CD4-positive, alpha-beta T cell (primary cell): ENCODE results near the gene PPOX. TPM values are rescaled to one million over a fixed set of nuclear protein-coding genes. Genes with fewer than 3 reads are reported as not detected.

Experiments used
- ATAC-seq: fragments of 200-7000 bp; cut with Tn5 transposase; one replicate; pipeline ENCODE4 v1.10.0; 2022; ENCODE audit warnings: mild to moderate bottlenecking; ENCODE audit not compliant: poor library complexity
- CTCF ChIA-PET: fragments of 350-600 bp; sonication (Branson Sonifier 250); formaldehyde crosslinking; loops from one replicate; lab custom pipeline; 2021; ENCODE audit warnings: antibody characterized with exemption, inconsistent platforms; lab: Charles Lee
- POLR2A ChIA-PET: fragments of 350-600 bp; sonication (Branson Sonifier 250); formaldehyde crosslinking; loops from one replicate; lab custom pipeline; 2021; ENCODE audit warnings: antibody characterized with exemption, inconsistent platforms; lab: Charles Lee
- DNase-seq, 14 experiments: peaks; one replicate each; pipeline ENCODE4 v3.0.0-alpha.2; 2013 to 2020; ENCODE audit warnings: mixed read lengths in 2 of 14
- H3K27ac ChIP-seq, 2 donors: one replicate each; pipeline versions ENCODE4 v1.5.1 to v1.7.0; 2013; ENCODE audit warnings: low read length in 2 of 2, low read depth in 1 of 2, mild to moderate bottlenecking in 1 of 2
- H3K27me3 ChIP-seq, 2 experiments: 1 replicate in 1 of 2; 2 replicates in 1 of 2; pipeline versions ENCODE4 v1.6.1 to v1.7.0; 2013; ENCODE audit warnings: low read length in 2 of 2, control low read depth in 1 of 2, mild to moderate bottlenecking in 1 of 2, moderate library complexity in 1 of 2; ENCODE audit not compliant: insufficient read depth in 2 of 2, control insufficient read depth in 1 of 2
- H3K36me3 ChIP-seq: one replicate; pipeline ENCODE4 v1.6.1; 2013; ENCODE audit warnings: low read length, control low read depth; ENCODE audit not compliant: insufficient read depth
- H3K4me1 ChIP-seq: one replicate; pipeline ENCODE4 v1.6.1; 2013; ENCODE audit warnings: low read length, control low read depth; ENCODE audit not compliant: insufficient read depth
- H3K4me3 ChIP-seq: one replicate; pipeline ENCODE4 v1.5.1; 2013; ENCODE audit warnings: mild to moderate bottlenecking, low read length, moderate library complexity
- H3K9me3 ChIP-seq, 2 experiments: 1 replicate in 1 of 2; 2 replicates in 1 of 2; pipeline versions ENCODE4 v1.6.1 to v1.7.0; 2013; ENCODE audit warnings: low read length in 2 of 2, mild to moderate bottlenecking in 2 of 2, control low read depth in 1 of 2, moderate library complexity in 1 of 2; ENCODE audit not compliant: control insufficient read depth in 1 of 2, insufficient read depth in 1 of 2
- H3K27ac Mint-ChIP-seq: one replicate; pipeline ENCODE4 v1.8.0; 2020; ENCODE audit warnings: mixed read lengths
- H3K27me3 Mint-ChIP-seq: one replicate; pipeline ENCODE4 v1.8.0; 2021; ENCODE audit warnings: mixed read lengths
- H3K36me3 Mint-ChIP-seq: one replicate; pipeline ENCODE4 v1.8.0; 2021; ENCODE audit warnings: low read depth, mixed read lengths
- H3K4me1 Mint-ChIP-seq: one replicate; pipeline ENCODE4 v1.8.0; 2021; ENCODE audit warnings: low read depth, mixed read lengths
- H3K4me3 Mint-ChIP-seq: one replicate; pipeline ENCODE4 v1.8.0; 2020; ENCODE audit warnings: mild to moderate bottlenecking, mixed read lengths
- H3K9me3 Mint-ChIP-seq: one replicate; pipeline ENCODE4 v1.8.0; 2020; ENCODE audit warnings: mixed read lengths
- intact Hi-C, 2 experiments: fragments of 100-400 bp; cut with DNase I in 1 of 2; cut with micrococcal nuclease in 1 of 2; formaldehyde crosslinking; loops; one replicate each; pipeline versions ENCODE4 v1.15.1 to v1.9.0; 2023 to 2025; cut with DNase I, micrococcal nuclease
- total RNA-seq, 174 experiments: library from RNA in 2 of 174; stranded (reverse) in 2 of 174; gene quantifications; one replicate each; pipeline ENCODE4 v1.2.3 and lab custom pipeline; 2021 to 2026
- TF ChIP-seq, protein P1 (sequence below): fragments of 200-600 bp; IDR thresholded peaks from one replicate; pipeline ENCODE4 v1.8.0; 2022; ENCODE audit warnings: antibody characterized with exemption, mild to moderate bottlenecking

Gene PPOX
- total RNA-seq, 2 experiments from 2014 or later = 28.6 to 31.5 TPM

DNA sequence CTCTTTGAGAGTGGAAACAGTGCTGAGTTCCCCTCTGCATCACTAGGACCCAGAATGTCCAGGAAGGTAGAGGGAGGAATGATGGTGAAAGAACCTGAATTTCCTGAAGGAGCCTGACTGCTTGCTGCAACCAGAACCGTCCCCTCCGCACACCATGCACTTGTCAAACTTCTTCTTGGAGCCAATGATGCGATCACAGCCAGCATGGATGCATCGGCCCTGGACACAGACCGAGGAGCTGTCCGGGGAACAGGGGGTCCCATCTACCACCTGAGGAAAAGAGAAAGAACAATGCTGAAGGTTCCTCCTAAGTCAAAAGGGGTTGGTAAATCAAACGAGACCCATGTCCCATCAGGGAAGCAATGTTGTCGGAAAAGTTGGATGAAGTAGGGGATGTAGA is 25.7 kb downstream of the PPOX start:
- Mint-ChIP-seq H3K36me3 (no peaks in the 10 kb centered on the region), H3K9me3 (no peaks in the 10 kb centered on the region), H3K27ac (no peak overlapping the region), H3K27me3 (no peaks in the 10 kb centered on the region), H3K4me1 (peaks cover 52% of the 10 kb centered on the region), H3K4me3 (no peak overlapping the region)
- TF ChIP-seq, protein P1, sequence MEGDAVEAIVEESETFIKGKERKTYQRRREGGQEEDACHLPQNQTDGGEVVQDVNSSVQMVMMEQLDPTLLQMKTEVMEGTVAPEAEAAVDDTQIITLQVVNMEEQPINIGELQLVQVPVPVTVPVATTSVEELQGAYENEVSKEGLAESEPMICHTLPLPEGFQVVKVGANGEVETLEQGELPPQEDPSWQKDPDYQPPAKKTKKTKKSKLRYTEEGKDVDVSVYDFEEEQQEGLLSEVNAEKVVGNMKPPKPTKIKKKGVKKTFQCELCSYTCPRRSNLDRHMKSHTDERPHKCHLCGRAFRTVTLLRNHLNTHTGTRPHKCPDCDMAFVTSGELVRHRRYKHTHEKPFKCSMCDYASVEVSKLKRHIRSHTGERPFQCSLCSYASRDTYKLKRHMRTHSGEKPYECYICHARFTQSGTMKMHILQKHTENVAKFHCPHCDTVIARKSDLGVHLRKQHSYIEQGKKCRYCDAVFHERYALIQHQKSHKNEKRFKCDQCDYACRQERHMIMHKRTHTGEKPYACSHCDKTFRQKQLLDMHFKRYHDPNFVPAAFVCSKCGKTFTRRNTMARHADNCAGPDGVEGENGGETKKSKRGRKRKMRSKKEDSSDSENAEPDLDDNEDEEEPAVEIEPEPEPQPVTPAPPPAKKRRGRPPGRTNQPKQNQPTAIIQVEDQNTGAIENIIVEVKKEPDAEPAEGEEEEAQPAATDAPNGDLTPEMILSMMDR = no peak
- Histone ChIP-seq H3K4me3 (no peak overlapping the region), H3K36me3 (no peaks in the 10 kb centered on the region), H3K27ac (no peak overlapping the region), H3K4me1 (peaks cover 80% of the 10 kb centered on the region), H3K27me3 (no peaks in the 10 kb centered on the region), H3K9me3 (no peaks in the 10 kb centered on the region)
- DNase-seq (no peak), ATAC-seq (no peak)
- intact Hi-C loops = loop anchor here in 1 of 2 experiments (2.0 to 5.0 kb wide), 2 partner anchors 33 to 190 kb away; no protein-coding TSS in a partner anchor
- ChIA-PET CTCF (interaction anchor here (0.7 to 2.4 kb wide), 8 partner anchors 9 to 39 kb away, joined by 3 to 14 read pairs (median 7); partner anchors contain the start of genes B4GALT3, NDUFS2, PPOX and TOMM40L), POLR2A (interaction anchor here (2.0 to 4.1 kb wide), 5 partner anchors 9 to 34 kb away, joined by 4 to 22 read pairs (median 15); partner anchors contain the start of genes NDUFS2, PPOX and TOMM40L)

DNA sequence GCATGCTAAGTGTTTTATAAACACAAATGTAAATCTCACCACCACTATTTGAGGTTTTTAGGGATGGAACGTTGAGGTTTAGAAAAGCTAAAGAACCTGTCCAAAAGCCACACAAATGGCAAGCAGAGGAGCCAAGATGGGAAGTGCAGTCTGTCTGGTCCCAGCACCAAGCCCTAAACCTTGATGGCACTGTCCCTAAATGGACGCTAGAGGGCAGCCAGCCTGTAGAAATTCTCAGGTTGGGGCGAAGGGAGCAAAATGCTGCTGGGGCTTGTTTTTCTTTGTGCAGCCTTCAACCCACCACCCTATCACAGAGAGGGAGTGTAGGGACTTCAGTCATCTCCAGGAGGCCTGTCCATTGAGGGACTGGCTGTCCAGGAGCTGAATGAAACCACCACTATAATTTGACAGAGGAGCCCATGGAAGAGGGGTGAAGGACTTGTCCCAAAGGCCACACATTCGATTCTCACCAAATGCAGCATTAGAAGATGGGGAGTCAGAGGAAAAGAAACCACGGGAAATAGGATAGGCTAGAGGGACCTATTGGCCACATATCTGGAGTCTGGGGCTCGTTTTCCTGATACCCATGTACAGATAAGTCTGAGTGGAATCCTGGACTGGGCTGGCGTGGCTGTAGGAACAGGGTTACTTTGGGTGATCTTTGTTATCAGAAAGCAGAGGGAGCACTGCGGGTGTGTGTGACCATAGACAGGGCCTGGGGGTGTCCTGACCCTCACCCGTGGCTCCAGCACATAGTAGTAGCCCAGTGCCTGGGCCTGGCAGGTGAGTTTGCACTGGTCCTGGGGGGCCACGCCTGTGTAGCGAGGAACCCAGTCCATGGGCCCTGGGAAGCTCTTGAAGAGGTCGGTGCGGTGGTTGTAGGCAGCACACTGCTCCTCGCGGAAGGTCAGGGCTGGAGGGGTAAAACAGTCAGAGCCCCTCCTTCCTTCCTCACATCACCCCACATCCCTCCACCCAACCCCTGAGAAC is 26.5 kb downstream of the PPOX start:
- Histone ChIP-seq H3K4me3 (no peak overlapping the region), H3K36me3 (no peaks in the 10 kb centered on the region), H3K4me1 (peaks cover 72% of the 10 kb centered on the region), H3K27ac (no peak overlapping the region), H3K9me3 (no peaks in the 10 kb centered on the region), H3K27me3 (no peaks in the 10 kb centered on the region)
- ChIA-PET POLR2A (interaction anchor here (2.0 to 4.1 kb wide), 5 partner anchors 10 to 33 kb away, joined by 4 to 22 read pairs (median 15); partner anchors contain the start of genes NDUFS2, PPOX and TOMM40L), CTCF (interaction anchor here (0.7 to 2.4 kb wide), 9 partner anchors 8 to 38 kb away, joined by 3 to 14 read pairs (median 7); partner anchors contain the start of genes B4GALT3, NDUFS2, PPOX and TOMM40L)
- H3K27me3 Mint-ChIP-seq = no peaks in the 10 kb centered on the region
- H3K36me3 Mint-ChIP-seq = no peaks in the 10 kb centered on the region
- DNase-seq (peak; percentile 49 to 87 (median 66)), ATAC-seq (peak; percentile 98)
- TF ChIP-seq, protein P1 = peak; percentile 80
- H3K27ac Mint-ChIP-seq = peak overlapping the region; percentile 14
- intact Hi-C loops = loop anchor here in 1 of 2 experiments (2.0 to 5.0 kb wide), 2 partner anchors 32 to 190 kb away; no protein-coding TSS in a partner anchor
- H3K4me3 Mint-ChIP-seq = peak overlapping the region; percentile 1
- H3K9me3 Mint-ChIP-seq = no peaks in the 10 kb centered on the region
- H3K4me1 Mint-ChIP-seq = peaks cover 44% of the 10 kb centered on the region

DNA sequence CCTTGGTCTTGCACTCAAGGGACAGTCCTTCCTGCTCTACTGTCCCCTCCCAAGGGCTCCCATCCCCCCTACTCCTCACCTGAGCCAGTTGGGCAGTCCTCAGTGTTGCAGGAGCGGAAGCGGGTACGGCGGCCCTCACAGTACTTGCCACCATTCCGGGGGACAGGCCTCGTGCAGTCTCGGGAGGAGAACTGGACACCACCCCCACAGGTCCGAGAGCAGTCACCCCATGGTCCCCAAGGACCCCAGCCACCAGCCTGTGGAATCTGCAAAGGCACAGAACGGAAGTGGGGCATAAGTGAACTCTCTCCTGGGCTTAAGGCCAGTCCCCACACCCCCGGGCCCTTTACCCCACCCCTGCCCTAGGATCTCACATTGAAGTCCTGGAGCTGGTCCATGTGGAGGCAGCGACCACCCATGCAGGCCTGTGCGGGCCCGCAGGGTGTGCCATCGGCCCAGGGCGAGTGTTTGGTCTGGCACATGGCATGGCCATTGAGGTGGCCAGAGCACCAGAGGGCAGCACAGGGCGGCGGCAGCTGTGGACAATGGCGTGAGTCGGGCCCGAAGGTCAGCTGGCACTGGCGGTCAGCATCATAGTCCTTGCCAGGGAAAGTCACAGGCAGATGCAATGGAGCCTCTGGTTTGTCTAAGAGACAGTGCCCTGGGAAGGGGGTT is 27.5 kb downstream of the PPOX start:
- intact Hi-C loops = loop anchor here in 1 of 2 experiments (2.0 to 5.0 kb wide), 2 partner anchors 31 to 189 kb away; no protein-coding TSS in a partner anchor
- DNase-seq = no peak
- H3K27me3 Mint-ChIP-seq = no peaks in the 10 kb centered on the region
- no peak for ATAC-seq
- Histone ChIP-seq H3K27ac (no peak overlapping the region), H3K4me1 (peaks cover 62% of the 10 kb centered on the region), H3K9me3 (no peaks in the 10 kb centered on the region), H3K4me3 (no peak overlapping the region), H3K36me3 (no peaks in the 10 kb centered on the region), H3K27me3 (no peaks in the 10 kb centered on the region)
- H3K9me3 Mint-ChIP-seq = no peaks in the 10 kb centered on the region
- ChIA-PET CTCF (interaction anchor here (1.1 to 1.9 kb wide), 3 partner anchors 8 to 27 kb away, joined by 3 to 7 read pairs (median 3); partner anchors contain the start of genes NDUFS2 and PPOX), POLR2A (interaction anchor here (1.0 to 4.1 kb wide), 5 partner anchors 9 to 32 kb away, joined by 3 to 22 read pairs (median 5); partner anchors contain the start of genes NDUFS2, PPOX and TOMM40L)
- H3K36me3 Mint-ChIP-seq = no peaks in the 10 kb centered on the region
- no peak overlapping the region for H3K27ac Mint-ChIP-seq
- H3K4me3 Mint-ChIP-seq = no peak overlapping the region
- TF ChIP-seq, protein P1 = no peak
- peaks cover 38% of the 10 kb centered on the region for H3K4me1 Mint-ChIP-seq
